Esophagus squamous epithelium (tissue), 4 donors: Measurements from ENCODE around the gene TSHZ2.

Experiments
- POLR2A ChIP-seq, 4 donors: fragments of 450-650 bp; IDR thresholded peaks; one replicate each; pipeline ENCODE4 v1.6.1; 2017; ENCODE audit warnings: antibody characterized with exemption in 4 of 4, mild to moderate bottlenecking in 4 of 4, moderate library complexity in 3 of 4
- TF ChIP-seq, protein P1 (sequence below), 6 experiments: fragments of 450-650 bp in 4 of 6; fragments of 200-600 bp in 2 of 6; sonication (generic) in 2 of 6; IDR thresholded peaks; one replicate each; pipeline ENCODE4 v1.5.1; 2016 to 2019; ENCODE audit warnings: antibody characterized with exemption in 6 of 6, mild to moderate bottlenecking in 4 of 6, moderate library complexity in 4 of 6

DNA sequence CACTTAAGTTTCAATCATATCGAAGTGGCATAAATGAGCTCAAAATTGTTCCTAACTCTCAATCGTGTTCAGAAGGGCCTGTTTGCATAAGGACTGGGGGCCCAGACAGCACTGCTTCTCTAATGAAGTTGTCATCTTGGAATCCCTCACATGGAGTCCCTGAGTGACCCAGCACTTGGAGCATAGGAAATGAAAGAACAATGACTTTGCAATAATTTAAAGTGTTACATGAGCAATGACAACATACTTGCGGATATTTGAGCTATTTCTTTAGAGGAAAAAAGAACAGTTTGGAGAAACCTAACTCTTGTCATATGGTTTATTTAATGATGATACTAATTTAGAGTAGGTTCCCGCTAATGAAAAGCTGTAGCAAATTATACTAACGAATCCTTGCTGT, 239.9 kb downstream of the TSHZ2 start:
- TF ChIP-seq, protein P1, sequence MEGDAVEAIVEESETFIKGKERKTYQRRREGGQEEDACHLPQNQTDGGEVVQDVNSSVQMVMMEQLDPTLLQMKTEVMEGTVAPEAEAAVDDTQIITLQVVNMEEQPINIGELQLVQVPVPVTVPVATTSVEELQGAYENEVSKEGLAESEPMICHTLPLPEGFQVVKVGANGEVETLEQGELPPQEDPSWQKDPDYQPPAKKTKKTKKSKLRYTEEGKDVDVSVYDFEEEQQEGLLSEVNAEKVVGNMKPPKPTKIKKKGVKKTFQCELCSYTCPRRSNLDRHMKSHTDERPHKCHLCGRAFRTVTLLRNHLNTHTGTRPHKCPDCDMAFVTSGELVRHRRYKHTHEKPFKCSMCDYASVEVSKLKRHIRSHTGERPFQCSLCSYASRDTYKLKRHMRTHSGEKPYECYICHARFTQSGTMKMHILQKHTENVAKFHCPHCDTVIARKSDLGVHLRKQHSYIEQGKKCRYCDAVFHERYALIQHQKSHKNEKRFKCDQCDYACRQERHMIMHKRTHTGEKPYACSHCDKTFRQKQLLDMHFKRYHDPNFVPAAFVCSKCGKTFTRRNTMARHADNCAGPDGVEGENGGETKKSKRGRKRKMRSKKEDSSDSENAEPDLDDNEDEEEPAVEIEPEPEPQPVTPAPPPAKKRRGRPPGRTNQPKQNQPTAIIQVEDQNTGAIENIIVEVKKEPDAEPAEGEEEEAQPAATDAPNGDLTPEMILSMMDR (IDR thresholded peaks at IDR 0.05) = no peak
- TF ChIP-seq POLR2A (IDR thresholded peaks at IDR 0.05) = no peak
